MM.1S (cell line): ENCODE measurements around the gene TNP2.

Experiments
- EZH2 ChIP-seq: fragments of 300-600 bp; sonication (generic); optimal IDR thresholded peaks from 2 replicates; pipeline ENCODE3; 2017; ENCODE audit warnings: low read depth, mild to moderate bottlenecking, antibody characterized with exemption, low read length, mixed read lengths
- EZH2phosphoT487 ChIP-seq: fragments of 300-600 bp; sonication (generic); IDR thresholded peaks from 2 replicates; pipeline ENCODE4 v1.6.1; 2018; ENCODE audit warnings: antibody characterized with exemption, low read length
- TF ChIP-seq, protein P1 (sequence below): fragments of 300-600 bp; sonication (generic); IDR thresholded peaks from 2 replicates; pipeline ENCODE4 v1.5.1; 2016; ENCODE audit warnings: antibody characterized with exemption, low read length, mixed read lengths

DNA sequence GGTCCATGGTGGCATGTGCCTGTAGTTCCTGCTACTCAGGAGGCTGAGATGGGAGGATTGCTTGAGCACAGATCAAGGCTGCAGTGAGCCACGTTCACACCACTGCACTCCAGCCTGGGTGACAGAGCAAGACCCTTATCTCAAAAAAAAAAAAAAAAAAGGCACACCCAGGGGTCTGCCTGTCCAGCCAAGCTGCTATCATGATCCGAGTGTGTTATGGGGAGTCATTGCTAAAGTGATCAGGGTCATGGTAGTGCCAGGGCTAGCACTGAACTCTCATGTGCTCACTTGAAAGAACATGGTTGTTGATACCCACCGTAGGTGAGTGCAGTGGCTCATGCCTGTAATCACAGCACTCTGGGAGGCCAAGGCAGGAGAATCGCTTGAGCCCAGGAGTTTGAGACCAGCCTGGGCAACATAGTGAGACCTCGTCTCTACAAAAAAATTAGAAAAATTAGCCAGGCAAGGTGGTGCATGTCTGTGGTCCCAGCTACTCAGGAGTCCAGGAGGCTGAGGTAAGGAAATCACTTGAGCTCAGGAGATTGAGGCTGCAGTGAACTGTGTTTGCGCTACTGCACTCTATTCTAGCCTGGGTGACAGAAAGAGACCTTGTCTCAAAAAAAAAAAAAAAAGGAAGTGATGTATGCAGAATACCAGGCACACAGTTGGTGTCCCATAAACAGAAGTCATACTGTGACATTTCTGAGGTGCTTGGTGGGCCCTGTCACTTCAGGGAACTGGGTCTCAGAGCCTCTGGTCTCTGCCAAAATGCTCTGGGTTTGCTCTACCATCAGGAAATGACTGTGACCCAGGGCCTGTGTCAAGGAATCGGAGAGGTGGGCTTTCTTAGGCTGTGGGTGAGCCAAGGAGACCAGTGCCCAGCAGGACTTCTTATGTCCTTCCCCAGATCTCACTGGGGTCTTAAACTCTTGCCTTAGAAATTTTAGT, 9.8 kb upstream of the TNP2 start:
- TF ChIP-seq, protein P1, sequence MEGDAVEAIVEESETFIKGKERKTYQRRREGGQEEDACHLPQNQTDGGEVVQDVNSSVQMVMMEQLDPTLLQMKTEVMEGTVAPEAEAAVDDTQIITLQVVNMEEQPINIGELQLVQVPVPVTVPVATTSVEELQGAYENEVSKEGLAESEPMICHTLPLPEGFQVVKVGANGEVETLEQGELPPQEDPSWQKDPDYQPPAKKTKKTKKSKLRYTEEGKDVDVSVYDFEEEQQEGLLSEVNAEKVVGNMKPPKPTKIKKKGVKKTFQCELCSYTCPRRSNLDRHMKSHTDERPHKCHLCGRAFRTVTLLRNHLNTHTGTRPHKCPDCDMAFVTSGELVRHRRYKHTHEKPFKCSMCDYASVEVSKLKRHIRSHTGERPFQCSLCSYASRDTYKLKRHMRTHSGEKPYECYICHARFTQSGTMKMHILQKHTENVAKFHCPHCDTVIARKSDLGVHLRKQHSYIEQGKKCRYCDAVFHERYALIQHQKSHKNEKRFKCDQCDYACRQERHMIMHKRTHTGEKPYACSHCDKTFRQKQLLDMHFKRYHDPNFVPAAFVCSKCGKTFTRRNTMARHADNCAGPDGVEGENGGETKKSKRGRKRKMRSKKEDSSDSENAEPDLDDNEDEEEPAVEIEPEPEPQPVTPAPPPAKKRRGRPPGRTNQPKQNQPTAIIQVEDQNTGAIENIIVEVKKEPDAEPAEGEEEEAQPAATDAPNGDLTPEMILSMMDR, result no peak
- TF ChIP-seq EZH2phosphoT487 (no peak), EZH2 (no peak)
